Measurements from ENCODE around the gene LMTK3.

GRCh38 chr19:48548253-48548911, 36.7 kb upstream of the LMTK3 start:
- TF ChIP-seq, protein P1, sequence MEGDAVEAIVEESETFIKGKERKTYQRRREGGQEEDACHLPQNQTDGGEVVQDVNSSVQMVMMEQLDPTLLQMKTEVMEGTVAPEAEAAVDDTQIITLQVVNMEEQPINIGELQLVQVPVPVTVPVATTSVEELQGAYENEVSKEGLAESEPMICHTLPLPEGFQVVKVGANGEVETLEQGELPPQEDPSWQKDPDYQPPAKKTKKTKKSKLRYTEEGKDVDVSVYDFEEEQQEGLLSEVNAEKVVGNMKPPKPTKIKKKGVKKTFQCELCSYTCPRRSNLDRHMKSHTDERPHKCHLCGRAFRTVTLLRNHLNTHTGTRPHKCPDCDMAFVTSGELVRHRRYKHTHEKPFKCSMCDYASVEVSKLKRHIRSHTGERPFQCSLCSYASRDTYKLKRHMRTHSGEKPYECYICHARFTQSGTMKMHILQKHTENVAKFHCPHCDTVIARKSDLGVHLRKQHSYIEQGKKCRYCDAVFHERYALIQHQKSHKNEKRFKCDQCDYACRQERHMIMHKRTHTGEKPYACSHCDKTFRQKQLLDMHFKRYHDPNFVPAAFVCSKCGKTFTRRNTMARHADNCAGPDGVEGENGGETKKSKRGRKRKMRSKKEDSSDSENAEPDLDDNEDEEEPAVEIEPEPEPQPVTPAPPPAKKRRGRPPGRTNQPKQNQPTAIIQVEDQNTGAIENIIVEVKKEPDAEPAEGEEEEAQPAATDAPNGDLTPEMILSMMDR (IDR thresholded peaks at IDR 0.05): no peak
- no peak for TF ChIP-seq POLR2A (IDR thresholded peaks at IDR 0.05)
